ENCODE measurements around the gene LRRC8E.
"Not testable (repeated sequence)": the region's sequence is repeated elsewhere in the genome, so short reads cannot be mapped to it uniquely, and the experiment has no call there.

LRRC8E gene

DNA sequence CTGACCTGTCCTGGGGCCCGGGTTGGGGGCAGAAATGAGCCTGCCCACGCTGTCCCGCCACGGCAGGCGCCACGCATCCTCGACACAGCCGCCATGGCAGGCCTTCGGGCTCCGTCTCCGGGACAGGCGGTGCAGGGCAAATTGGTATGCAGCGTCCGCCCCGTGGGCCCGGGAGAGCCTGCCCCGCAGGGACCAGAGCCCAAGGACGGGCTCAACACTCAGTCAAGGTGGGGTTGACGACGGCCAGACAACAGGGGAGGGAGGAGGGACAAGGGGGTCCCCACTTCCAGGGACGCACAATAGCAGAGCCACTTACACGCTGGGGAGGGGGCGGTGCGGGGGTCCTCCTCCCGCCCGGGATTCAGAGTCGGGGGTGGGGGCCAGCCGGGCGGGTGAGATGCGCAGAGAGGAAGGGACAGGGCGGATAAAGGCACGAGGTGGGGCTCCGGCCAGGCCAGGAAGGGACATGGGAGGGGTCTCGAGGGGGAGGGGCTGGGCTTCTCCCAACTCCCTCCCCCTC, 36.4 kb downstream of the LRRC8E start:
- WGBS, 2 experiments (ENCODE audit: insufficient coverage in 2 of 2), result 69 to 73% methylated on average over 25 to 26 of the region's 34 CpGs
- Histone ChIP-seq H3K4me1 (ENCODE audit: control insufficient read depth, insufficient read depth, low read length, poor library complexity, severe bottlenecking) (peaks cover 31% of the 10 kb centered on the region), H3K9me3 (ENCODE audit: control insufficient read depth, low read length) (no peaks in the 10 kb centered on the region), H3K27ac (ENCODE audit: low read depth, low read length, severe bottlenecking) (no peak overlapping the region), H3K36me3 (ENCODE audit: control insufficient read depth, insufficient read depth, low read length) (peaks cover 28% of the 10 kb centered on the region), H3K4me3 (ENCODE audit: extremely low read depth, insufficient read depth, low read length, poor library complexity, severe bottlenecking) (peak overlapping the region; percentile 60)

- 0 to 1% methylated on average over 69 to 83 of the region's 98 CpGs for WGBS, 2 experiments (ENCODE audit: insufficient coverage in 2 of 2)
- peak overlapping the region; percentile 73 for H3K27ac ChIP-seq (ENCODE audit: low read depth, low read length, severe bottlenecking)
Measured at GRCh38 chr19:7925171-7925851, 37.0 kb downstream of the LRRC8E start.

GRCh38 chr19:7926021-7926726, 37.9 kb downstream of the LRRC8E start, which contains the start of gene CTXN1:
TSS of gene CTXN1 (minus strand) at chr19:7926135. CDS start at chr19:7925538, 597 bp downstream.
- WGBS, 2 experiments (ENCODE audit: insufficient coverage in 2 of 2), result 9 to 13% methylated on average over 38 to 52 of the region's 65 CpGs
- peaks cover 31% of the 10 kb centered on the region for H3K4me1 ChIP-seq (ENCODE audit: control insufficient read depth, insufficient read depth, low read length, poor library complexity, severe bottlenecking)
- no peaks in the 10 kb centered on the region for H3K9me3 ChIP-seq (ENCODE audit: control insufficient read depth, low read length)
- H3K4me3 ChIP-seq (ENCODE audit: extremely low read depth, insufficient read depth, low read length, poor library complexity, severe bottlenecking), result peak within 1 kb of the TSS; percentile 60
- H3K27ac ChIP-seq (ENCODE audit: low read depth, low read length, severe bottlenecking), result peak within 1 kb of the TSS; percentile 73
- H3K36me3 ChIP-seq (ENCODE audit: control insufficient read depth, insufficient read depth, low read length), result peaks cover 41% of the 10 kb centered on the region

More at GRCh38 chr19:7925171-7925851, 37.0 kb downstream of the LRRC8E start:
- Histone ChIP-seq H3K4me1 (ENCODE audit: control insufficient read depth, insufficient read depth, low read length, poor library complexity, severe bottlenecking) (peaks cover 31% of the 10 kb centered on the region), H3K36me3 (ENCODE audit: control insufficient read depth, insufficient read depth, low read length) (peaks cover 32% of the 10 kb centered on the region), H3K9me3 (ENCODE audit: control insufficient read depth, low read length) (no peaks in the 10 kb centered on the region), H3K4me3 (ENCODE audit: extremely low read depth, insufficient read depth, low read length, poor library complexity, severe bottlenecking) (peak overlapping the region; percentile 60)

- Histone ChIP-seq H3K9me3 (ENCODE audit: control insufficient read depth, low read length) (no peaks in the 10 kb centered on the region), H3K27ac (ENCODE audit: low read depth, low read length, severe bottlenecking) (no peak overlapping the region), H3K4me3 (ENCODE audit: extremely low read depth, insufficient read depth, low read length, poor library complexity, severe bottlenecking) (no peak overlapping the region), H3K36me3 (ENCODE audit: control insufficient read depth, insufficient read depth, low read length) (peaks cover 44% of the 10 kb centered on the region), H3K4me1 (ENCODE audit: control insufficient read depth, insufficient read depth, low read length, poor library complexity, severe bottlenecking) (peaks cover 24% of the 10 kb centered on the region)
- 93% methylated on average over 27 to 28 of the region's 32 CpGs for WGBS, 2 experiments (ENCODE audit: insufficient coverage in 2 of 2)
Measured at GRCh38 chr19:7926727-7927604, 38.7 kb downstream of the LRRC8E start.

DNA sequence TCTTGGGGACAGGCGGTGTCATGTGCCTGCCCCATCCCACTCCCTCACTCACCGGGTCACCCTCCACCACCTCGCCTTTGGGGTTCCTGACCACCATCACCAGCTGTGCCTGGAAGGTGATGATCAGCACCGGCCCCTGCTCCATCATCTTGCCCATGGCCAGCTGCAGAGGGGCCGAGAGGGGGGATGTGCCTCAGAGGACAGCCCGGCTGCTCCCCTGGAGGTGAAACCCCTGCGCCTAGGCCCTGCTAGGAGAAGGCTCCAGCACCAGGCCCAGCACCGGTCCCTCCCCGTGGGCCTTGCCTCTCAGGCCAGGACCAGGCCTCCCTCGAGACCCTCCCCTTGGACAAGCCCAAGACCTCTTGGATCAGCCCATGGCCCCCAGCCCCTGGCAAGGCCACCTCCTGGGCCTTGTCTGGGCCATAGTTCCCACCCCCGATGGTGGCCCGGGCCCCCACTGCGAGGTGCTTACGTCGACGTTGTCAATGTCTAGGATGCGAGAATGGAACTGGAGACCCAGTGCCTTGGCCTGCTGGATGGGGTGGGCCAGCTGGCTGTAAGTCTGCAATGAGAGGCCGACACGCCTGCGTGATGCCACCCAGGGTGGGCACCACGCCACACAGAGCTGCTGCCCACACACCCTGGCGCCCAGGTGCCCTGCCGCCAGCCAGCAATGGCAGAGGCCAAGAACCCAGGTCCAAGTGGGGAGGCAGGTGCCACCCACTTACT, 39.5 kb downstream of the LRRC8E start:
- 95 to 96% methylated on average over 18 to 21 of the region's 23 CpGs for WGBS, 2 experiments (ENCODE audit: insufficient coverage in 2 of 2)
- Histone ChIP-seq H3K36me3 (ENCODE audit: control insufficient read depth, insufficient read depth, low read length) (peaks cover 45% of the 10 kb centered on the region), H3K4me3 (ENCODE audit: extremely low read depth, insufficient read depth, low read length, poor library complexity, severe bottlenecking) (no peak overlapping the region), H3K4me1 (ENCODE audit: control insufficient read depth, insufficient read depth, low read length, poor library complexity, severe bottlenecking) (peaks cover 24% of the 10 kb centered on the region), H3K9me3 (ENCODE audit: control insufficient read depth, low read length) (no peaks in the 10 kb centered on the region), H3K27ac (ENCODE audit: low read depth, low read length, severe bottlenecking) (no peak overlapping the region)

DNA sequence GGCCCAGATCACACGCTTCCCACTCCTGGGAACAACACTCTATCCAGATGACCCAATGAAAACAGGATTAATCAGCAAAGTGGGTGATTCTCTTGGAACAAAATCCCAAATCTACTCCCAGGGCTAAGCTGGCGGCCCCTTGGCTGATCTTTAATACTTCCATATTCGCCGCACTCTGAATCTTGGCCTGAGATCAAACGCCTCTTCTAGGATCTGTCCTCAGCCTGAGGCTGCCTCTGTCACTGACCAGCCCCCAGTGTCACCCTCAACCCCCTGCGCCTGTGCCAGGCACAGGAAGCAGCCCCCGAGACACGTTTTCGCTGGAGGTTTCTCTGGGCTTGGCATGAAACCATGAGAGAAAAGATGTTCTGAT, 40.0 kb downstream of the LRRC8E start:
- Histone ChIP-seq H3K4me1 (ENCODE audit: control insufficient read depth, insufficient read depth, low read length, poor library complexity, severe bottlenecking) (peaks cover 24% of the 10 kb centered on the region), H3K36me3 (ENCODE audit: control insufficient read depth, insufficient read depth, low read length) (peaks cover 45% of the 10 kb centered on the region), H3K4me3 (ENCODE audit: extremely low read depth, insufficient read depth, low read length, poor library complexity, severe bottlenecking) (no peak overlapping the region), H3K9me3 (ENCODE audit: control insufficient read depth, low read length) (no peaks in the 10 kb centered on the region), H3K27ac (ENCODE audit: low read depth, low read length, severe bottlenecking) (peak overlapping the region; percentile 48)
- WGBS, 2 experiments (ENCODE audit: insufficient coverage in 2 of 2), result 91 to 94% methylated on average over 8 of the region's 9 CpGs

DNA sequence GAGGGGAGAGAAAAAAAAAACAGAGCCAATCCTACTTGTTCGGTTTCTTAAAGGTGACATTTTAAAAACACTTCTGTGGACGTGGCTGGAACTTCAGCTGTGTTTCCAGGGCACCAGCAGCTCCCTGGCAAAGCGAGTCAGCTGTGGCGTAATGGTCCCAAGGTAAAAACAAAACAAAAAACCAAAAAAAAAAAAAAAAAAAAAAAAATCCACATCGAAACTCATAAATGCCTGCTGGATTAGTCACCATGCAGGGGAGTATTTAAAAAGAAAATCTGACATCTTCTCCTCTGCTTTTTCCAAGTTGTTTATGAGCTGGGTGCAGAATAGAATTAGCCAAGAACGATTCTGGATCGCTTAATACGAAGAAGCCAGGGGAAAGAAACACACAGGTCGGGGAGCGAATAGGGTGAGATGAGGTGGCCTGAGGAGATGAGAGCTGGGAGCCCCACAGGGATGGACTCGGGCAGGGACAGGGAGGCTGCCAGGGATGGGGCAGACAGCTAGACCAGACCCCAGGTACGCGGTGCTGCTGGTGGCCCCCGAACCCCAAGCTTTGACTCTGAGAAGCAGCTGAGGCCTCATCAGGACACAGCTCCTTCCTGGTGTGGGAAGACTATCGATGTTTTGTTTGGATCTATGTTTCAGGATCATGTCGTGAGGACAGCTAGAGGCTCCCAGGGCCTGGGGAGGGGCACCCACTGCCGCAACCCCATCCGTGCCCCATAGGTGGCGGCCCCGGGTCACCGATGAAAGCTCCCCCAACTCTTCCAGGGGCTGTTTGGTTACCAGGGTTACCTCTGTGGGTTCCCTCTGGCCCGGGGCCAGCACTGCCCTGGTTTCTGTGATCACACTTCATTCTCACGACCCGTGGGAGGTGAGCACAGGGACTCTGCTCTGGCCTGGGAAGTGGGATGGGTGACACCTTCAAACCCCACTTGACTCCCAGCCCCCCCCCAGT, 40.7 kb downstream of the LRRC8E start:
- Histone ChIP-seq H3K36me3 (ENCODE audit: control insufficient read depth, insufficient read depth, low read length) (peaks cover 46% of the 10 kb centered on the region), H3K27ac (ENCODE audit: low read depth, low read length, severe bottlenecking) (peak overlapping the region; percentile 79), H3K4me1 (ENCODE audit: control insufficient read depth, insufficient read depth, low read length, poor library complexity, severe bottlenecking) (peaks cover 24% of the 10 kb centered on the region), H3K4me3 (ENCODE audit: extremely low read depth, insufficient read depth, low read length, poor library complexity, severe bottlenecking) (no peak overlapping the region), H3K9me3 (ENCODE audit: control insufficient read depth, low read length) (no peaks in the 10 kb centered on the region)
- 79 to 80% methylated on average over 18 to 20 of the region's 24 CpGs for WGBS, 2 experiments (ENCODE audit: insufficient coverage in 2 of 2)

DNA sequence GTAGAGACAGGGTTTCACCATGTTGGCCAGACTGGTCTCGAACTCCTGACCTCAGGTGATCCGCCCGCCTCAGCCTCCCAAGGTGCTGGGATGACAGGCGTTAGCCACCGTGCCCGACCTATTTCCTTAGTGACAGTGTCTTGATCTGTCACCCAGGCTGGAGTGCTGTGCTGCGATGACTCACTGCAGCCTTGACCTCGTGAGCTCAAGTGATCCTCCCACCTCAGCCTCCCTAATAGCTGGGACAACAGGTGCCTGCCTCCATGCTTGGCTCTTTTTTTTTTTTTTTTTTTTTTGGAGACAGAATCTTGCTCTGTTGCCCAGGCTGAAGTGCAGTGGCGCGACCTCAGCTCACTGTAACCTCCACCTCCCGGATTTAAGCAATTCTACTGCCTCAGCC, 41.7 kb downstream of the LRRC8E start:
- H3K4me1 ChIP-seq (ENCODE audit: control insufficient read depth, insufficient read depth, low read length, poor library complexity, severe bottlenecking), result peaks cover 20% of the 10 kb centered on the region
- not testable (repeated sequence) for H3K27ac ChIP-seq (ENCODE audit: low read depth, low read length, severe bottlenecking); H3K9me3 ChIP-seq (ENCODE audit: control insufficient read depth, low read length); H3K4me3 ChIP-seq (ENCODE audit: extremely low read depth, insufficient read depth, low read length, poor library complexity, severe bottlenecking)
- 91 to 92% methylated on average over 6 to 8 of the region's 11 CpGs for WGBS, 2 experiments (ENCODE audit: insufficient coverage in 2 of 2)
- H3K36me3 ChIP-seq (ENCODE audit: control insufficient read depth, insufficient read depth, low read length), result peaks cover 51% of the 10 kb centered on the region

GRCh38 chr19:7930765-7931164, 42.5 kb downstream of the LRRC8E start:
- H3K4me1 ChIP-seq (ENCODE audit: control insufficient read depth, insufficient read depth, low read length, poor library complexity, severe bottlenecking), result peaks cover 20% of the 10 kb centered on the region
- no peak overlapping the region for H3K27ac ChIP-seq (ENCODE audit: low read depth, low read length, severe bottlenecking)
- no peak overlapping the region for H3K4me3 ChIP-seq (ENCODE audit: extremely low read depth, insufficient read depth, low read length, poor library complexity, severe bottlenecking)
- 84 to 95% methylated on average over 7 of the region's 7 CpGs for WGBS, 2 experiments (ENCODE audit: insufficient coverage in 2 of 2)
- H3K9me3 ChIP-seq (ENCODE audit: control insufficient read depth, low read length), result no peaks in the 10 kb centered on the region
- H3K36me3 ChIP-seq (ENCODE audit: control insufficient read depth, insufficient read depth, low read length), result peaks cover 59% of the 10 kb centered on the region
